Measurements from ENCODE around the gene ATF6.

The ATF6 gene

DNA sequence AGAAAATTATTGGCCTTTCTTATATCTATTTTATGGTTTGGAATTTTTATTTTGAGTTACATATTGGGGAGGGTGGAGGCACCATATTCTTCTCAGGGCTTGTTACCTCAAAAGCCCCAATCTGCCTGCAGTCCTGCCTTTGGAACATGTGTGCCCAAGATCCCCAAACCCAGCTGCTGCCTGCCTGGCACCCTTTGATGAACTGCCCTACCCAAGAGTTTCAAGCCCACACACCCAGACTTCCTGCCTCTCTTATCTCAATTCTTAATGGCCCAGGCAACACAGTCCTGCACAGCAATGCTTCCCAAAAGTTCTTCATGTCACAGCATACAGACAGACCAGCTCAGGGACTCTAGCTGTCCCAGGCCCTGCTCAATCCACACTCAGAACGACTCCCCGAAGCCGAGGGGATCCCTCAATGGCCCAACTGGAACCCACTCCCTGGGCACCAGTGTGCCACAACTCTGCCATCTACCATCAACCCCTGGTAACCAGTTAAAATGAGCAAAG, 238.4 kb downstream of the ATF6 start:
- DNase-seq: no peak
- in situ Hi-C loops (cut with MboI; ENCODE audit: low pct_unique_long_range_greater_than_20kb, low sequenced_read_pairs): no loop called here

DNA sequence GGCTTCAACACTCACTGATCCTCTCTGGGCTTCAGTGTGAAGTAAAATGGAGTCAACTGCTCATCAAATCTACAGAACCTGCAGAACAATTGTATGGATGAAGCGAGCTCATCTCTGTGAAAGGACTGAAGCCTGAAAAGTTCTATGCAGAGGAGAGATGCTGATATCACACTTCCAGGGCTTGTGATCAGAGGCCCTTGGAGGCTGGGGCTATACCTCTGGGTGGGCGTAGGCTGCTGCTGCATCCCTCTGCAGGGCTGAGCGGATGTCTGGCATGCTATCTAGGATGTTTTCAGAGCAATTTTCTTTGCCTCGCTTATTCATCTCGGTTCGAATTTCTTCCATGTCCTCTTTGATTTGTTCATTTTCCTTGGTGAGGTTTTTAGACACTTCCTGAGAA, 240.0 kb downstream of the ATF6 start:
- DNase-seq: no peak
- in situ Hi-C loops (cut with MboI; ENCODE audit: low pct_unique_long_range_greater_than_20kb, low sequenced_read_pairs): no loop called here

DNA sequence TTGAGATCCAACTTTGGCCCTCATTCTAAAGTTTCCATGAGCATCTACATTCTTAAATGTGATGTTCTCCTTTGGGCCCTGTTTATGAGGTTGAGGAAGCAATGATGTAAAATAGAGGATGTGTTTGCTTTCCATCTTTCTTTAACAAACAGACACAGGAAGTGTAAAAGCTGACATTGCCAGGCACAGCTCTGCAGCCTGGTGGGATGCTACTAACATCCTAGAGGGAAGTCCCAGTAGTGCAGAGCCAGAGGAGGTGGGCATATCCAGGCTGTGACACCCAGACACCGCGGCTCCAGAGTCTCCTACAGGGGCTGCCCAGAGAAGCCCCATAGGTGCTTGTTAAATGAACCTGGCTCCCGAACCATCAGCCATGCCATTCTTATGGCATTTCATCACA, 241.3 kb downstream of the ATF6 start:
- DNase-seq: no peak
- in situ Hi-C loops (cut with MboI; ENCODE audit: low pct_unique_long_range_greater_than_20kb, low sequenced_read_pairs): no loop called here

DNA sequence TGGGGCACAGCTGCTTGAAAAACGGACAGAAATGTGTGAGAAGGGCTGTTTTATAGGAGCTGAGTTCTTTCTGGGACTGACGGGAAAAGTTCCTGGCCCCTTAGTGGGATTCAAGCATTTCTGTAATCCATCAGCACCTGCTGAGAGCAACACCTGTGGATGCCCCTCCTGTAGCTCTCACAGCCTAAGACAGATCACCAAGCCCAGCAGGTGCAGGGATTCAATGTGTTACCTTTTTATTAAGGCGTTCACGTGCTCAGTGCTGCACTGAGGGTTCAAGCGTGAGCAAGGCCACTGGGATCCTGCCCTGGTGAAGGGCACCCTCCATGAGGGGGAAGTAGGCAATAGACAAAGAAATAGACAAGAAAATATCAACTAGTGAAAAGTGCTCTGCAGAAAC, 242.7 kb downstream of the ATF6 start:
- in situ Hi-C loops (cut with MboI; ENCODE audit: low pct_unique_long_range_greater_than_20kb, low sequenced_read_pairs): no loop called here
- no peak for DNase-seq

DNA sequence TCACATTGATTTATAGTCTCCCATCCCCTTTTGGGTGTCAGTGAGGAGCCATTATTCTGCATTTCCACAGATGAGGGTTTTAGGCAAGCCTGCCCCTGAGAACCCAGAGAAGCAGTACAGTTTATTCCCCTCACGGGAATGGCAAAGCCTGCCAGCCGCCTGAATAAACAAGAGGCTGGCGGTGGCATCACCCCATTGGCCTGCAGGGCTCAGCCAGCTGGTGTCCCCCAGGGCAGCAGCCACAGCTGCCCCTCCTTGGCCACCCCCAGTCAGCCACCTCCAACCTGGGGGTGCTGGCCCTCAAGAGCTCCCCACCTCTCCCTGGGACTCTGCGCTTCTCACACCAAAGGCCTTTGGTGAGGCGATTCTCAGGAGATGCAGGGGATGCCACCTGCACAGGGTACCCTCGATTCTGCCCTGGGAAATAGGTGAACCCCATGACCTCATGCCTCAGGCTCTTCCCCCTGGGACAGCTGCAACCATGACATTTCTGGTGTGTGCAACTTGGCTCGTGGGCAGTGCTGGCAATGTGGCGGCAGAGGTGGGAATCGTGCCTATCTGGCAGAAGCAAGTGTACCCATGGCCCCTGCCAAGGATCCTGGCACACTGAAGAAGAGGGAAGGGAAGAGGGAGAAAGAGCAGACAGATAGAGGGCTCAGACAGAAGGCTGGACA, 243.5 kb downstream of the ATF6 start:
- in situ Hi-C loops (cut with MboI; ENCODE audit: low pct_unique_long_range_greater_than_20kb, low sequenced_read_pairs): no loop called here
- DNase-seq: no peak

DNA sequence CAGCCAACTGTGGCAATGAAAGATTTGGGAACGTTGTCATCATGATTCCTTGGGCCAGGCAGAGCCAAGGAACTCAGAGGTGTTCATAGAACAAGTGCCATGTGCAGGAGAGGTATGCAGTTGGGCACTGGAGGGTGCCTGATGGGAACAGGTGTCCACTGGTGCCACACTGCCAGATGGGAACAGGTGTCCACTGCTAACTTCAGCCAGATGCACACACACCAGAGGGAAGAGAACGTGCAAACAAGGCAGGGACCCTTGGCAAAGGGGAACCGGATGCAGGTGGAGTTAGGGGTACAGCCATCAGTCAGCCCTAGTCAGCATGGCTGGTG, 244.0 kb downstream of the ATF6 start:
- DNase-seq: no peak
- in situ Hi-C loops (cut with MboI; ENCODE audit: low pct_unique_long_range_greater_than_20kb, low sequenced_read_pairs): no loop called here

DNA sequence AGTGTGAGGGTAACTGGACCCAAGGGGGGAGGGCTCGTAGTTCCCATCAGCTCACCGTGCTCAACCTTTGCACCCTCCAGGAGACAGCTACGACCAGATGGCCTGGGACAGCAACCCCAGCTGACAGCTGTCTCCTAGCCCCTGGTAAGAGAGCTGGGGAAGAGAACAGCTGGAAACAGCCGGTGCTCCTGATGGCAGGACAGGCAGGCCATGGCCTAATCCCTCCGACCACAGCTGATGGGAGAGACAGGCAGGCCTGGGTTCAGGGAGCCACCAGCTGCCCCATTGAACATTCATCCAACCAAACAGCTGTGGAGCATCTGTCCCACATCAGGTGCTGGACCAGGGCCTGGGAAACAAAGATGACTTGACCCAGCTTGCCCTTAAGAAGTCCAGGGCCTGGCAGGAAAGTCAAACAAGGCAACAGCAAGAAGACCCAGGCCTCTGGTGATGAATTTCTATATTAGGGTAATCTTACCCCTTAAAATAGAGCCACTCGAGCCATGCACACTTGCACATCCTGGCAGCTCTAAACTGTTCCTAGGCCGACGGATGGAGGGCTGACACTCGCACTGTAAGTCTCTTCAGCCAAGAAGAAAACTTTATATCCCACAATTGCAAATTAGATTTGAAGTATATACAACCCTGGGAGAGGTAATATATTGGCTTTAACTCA, 245.4 kb downstream of the ATF6 start:
- DNase-seq: no peak
- in situ Hi-C loops (cut with MboI; ENCODE audit: low pct_unique_long_range_greater_than_20kb, low sequenced_read_pairs): no loop called here

DNA sequence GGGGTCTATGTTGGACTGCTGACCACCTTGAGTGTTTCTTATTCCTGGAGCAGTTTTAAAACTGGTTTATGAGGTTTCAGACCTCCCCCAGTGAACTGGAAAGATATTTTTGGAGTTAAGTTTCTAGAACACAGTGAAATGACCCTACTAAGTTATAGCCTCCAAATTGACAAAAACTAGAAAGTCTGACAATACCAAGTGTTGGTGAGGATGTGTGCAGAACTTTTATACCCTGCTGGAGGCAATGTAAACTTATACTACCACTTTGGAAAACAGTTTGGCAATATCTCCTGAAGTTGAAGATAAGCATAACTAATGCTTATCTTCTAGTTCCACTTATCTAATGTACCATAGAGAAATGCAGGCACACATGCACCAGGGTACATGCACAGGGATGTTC, 247.2 kb downstream of the ATF6 start:
- in situ Hi-C loops (cut with MboI; ENCODE audit: low pct_unique_long_range_greater_than_20kb, low sequenced_read_pairs): no loop called here
- DNase-seq: no peak
